Measurements from ENCODE around the gene UMAD1.

Gene UMAD1

GRCh38 chr7:7922684-7923385, 282.3 kb downstream of the UMAD1 start:
- no peak for DNase-seq (ENCODE audit: low spot score)

- no peak for DNase-seq (ENCODE audit: low spot score)
Measured at GRCh38 chr7:7923818-7924217, 283.3 kb downstream of the UMAD1 start.

GRCh38 chr7:7924303-7924702, 283.8 kb downstream of the UMAD1 start:
- DNase-seq (ENCODE audit: low spot score) = no peak

Measured in AG08396 (cell line).